ENCODE results near the gene CEP164. TPM values are rescaled to one million over a fixed set of nuclear protein-coding genes. Genes with fewer than 3 reads are reported as not detected.

The CEP164 gene
- total and polyA plus RNA-seq, 10 of the 15 experiments (the other 5 are each of a cell fraction or from before 2014, with no cell fraction given): 4.2 to 31.2 (median 20.2) TPM

- in situ Hi-C loops (cut with MboI): no loop called here
- Histone ChIP-seq H3K9ac (ENCODE audit: control insufficient read depth, insufficient read depth, low read length) (no peak overlapping the region), H2AFZ (ENCODE audit: control insufficient read depth, low read depth, low read length) (no peak overlapping the region), H3K4me1 (ENCODE audit: control insufficient read depth, insufficient read depth, low read length) (peaks cover 19% of the 10 kb centered on the region), H4K20me1 (ENCODE audit: control insufficient read depth, insufficient read depth) (no peaks in the 10 kb centered on the region), H3K27ac (ENCODE audit: control insufficient read depth, insufficient read depth) (no peak overlapping the region), H3K9me3 (replicated peaks; ENCODE audit: control insufficient read depth, insufficient read depth, low read length) (no peaks in the 10 kb centered on the region), H3K4me3 (no peak overlapping the region), H3K4me2 (ENCODE audit: control insufficient read depth, insufficient read depth) (no peak overlapping the region), H3K36me3 (ENCODE audit: control insufficient read depth in 2 of 2, insufficient read depth in 2 of 2, low read length in 1 of 2) (no peaks in the 10 kb centered on the region), H3K79me2 (ENCODE audit: control insufficient read depth, insufficient read depth, low read length) (no peaks in the 10 kb centered on the region), H3K27me3 (replicated peaks in 1 of 2; ENCODE audit: control insufficient read depth in 2 of 2, insufficient read depth in 2 of 2, low read length in 1 of 2) (no peaks in the 10 kb centered on the region; a peak in 1 of 4 replicates)
- TF ChIP-seq CBFB (IDR thresholded peaks at IDR 0.05; ENCODE audit: low read depth) (no peak), SRF (IDR thresholded peaks at IDR 0.05; ENCODE audit: low read depth in 2 of 2, low read length in 2 of 2) (no peak), ZZZ3 (IDR thresholded peaks at IDR 0.05; ENCODE audit: control insufficient read depth, insufficient read length, low read depth) (no peak), POLR2AphosphoS2 (IDR thresholded peaks at IDR 0.05; ENCODE audit: low read depth, low read length) (no peak), RUNX3 (IDR thresholded peaks at IDR 0.05; ENCODE audit: low read length) (no peak), ZNF384 (IDR thresholded peaks at IDR 0.05; ENCODE audit: borderline replicate concordance, low read depth, low read length) (no peak)
- 66% methylated on average over 8 of the region's 8 CpGs for whole genome bisulfite sequencing (ENCODE audit: insufficient coverage, insufficient replicate concordance, low lambda C conversion rate, missing lambda C conversion rate)
- ChIA-PET RAD21 (ENCODE audit: unreplicated experiment) (no interaction called here), CTCF (no interaction called here), SMC1A (ENCODE audit: uncharacterized antibody, unreplicated experiment) (no interaction called here), POLR2A (no interaction called here)
- DNase-seq (ENCODE audit: low read depth, low spot score) (no peak), ATAC-seq (no peak), FAIRE-seq (no peak)
- intact Hi-C loops (cut with micrococcal nuclease; ENCODE audit: unreplicated experiment): no loop called here
- BruUV-seq (replicated peaks): no TSS peak
Observed at GRCh38 chr11:117462864-117463247, 135.2 kb downstream of the CEP164 start.

Other genes starting within 250 kb of the CEP164 start
Only the 7 nearest of the 8 such genes appear.
- 47.5 and 62.2 TPM in 2 replicates for gene PAFAH1B2, start 183.6 kb upstream of the CEP164 start, total RNA-seq (2014; rRNA removed)
- gene PAFAH1B2, start 183.6 kb upstream of the CEP164 start, total RNA-seq (2014; rRNA removed; fragmentation: Illumina TruSeq; extraction: Trizol): 47.8 and 48.3 TPM in 2 replicates
- gene PAFAH1B2, start 183.6 kb upstream of the CEP164 start, total RNA-seq (2021): 49.3 and 49.6 TPM in 2 replicates
- gene PAFAH1B2, start 183.6 kb upstream of the CEP164 start, polyA plus RNA-seq (2011; rRNA removed): 32.1 and 36.1 TPM in 2 replicates
- 25.5 and 32.2 TPM in 2 replicates for gene PAFAH1B2, start 183.6 kb upstream of the CEP164 start, polyA plus RNA-seq (2014; fragmentation: Illumina TruSeq; extraction: Trizol)
- 10 to 100 TPM; 17.6 to 64.8 TPM for gene PAFAH1B2, start 183.6 kb upstream of the CEP164 start, polyA plus RNA-seq (2014; fragmentation: Nextera tagmentation; extraction: Ambion mirVana)
- 19.2 and 22.0 TPM in 2 replicates for gene PAFAH1B2, start 183.6 kb upstream of the CEP164 start, polyA plus RNA-seq (2014; rRNA removed)
- gene PAFAH1B2, start 183.6 kb upstream of the CEP164 start, polyA plus RNA-seq (2016; fragmentation: Nextera tagmentation; extraction: Ambion mirVana): 10 to 100 TPM; 51.1 to 53.2 TPM
- 9.1 and 11.6 TPM in 2 replicates for gene SIDT2, start 149.1 kb upstream of the CEP164 start, total RNA-seq (2014; rRNA removed)
- 8.4 and 9.0 TPM in 2 replicates for gene SIDT2, start 149.1 kb upstream of the CEP164 start, total RNA-seq (2014; rRNA removed; fragmentation: Illumina TruSeq; extraction: Trizol)
- gene SIDT2, start 149.1 kb upstream of the CEP164 start, total RNA-seq (2021): 20.7 and 23.9 TPM in 2 replicates
- gene SIDT2, start 149.1 kb upstream of the CEP164 start, polyA plus RNA-seq (2011; rRNA removed): 9.5 and 20.7 TPM in 2 replicates
- gene SIDT2, start 149.1 kb upstream of the CEP164 start, polyA plus RNA-seq (2014; fragmentation: Illumina TruSeq; extraction: Trizol): 12.7 and 16.3 TPM in 2 replicates
- gene SIDT2, start 149.1 kb upstream of the CEP164 start, polyA plus RNA-seq (2014; fragmentation: Nextera tagmentation; extraction: Ambion mirVana): 1 to 10 TPM; 4.9 to 5.7 TPM
- 16.5 and 19.3 TPM in 2 replicates for gene SIDT2, start 149.1 kb upstream of the CEP164 start, polyA plus RNA-seq (2014; rRNA removed)
- 1 to 10 TPM; 5.4 to 6.8 TPM for gene SIDT2, start 149.1 kb upstream of the CEP164 start, polyA plus RNA-seq (2016; fragmentation: Nextera tagmentation; extraction: Ambion mirVana)
- 1.9 and 2.0 TPM in 2 replicates for gene TAGLN, start 128.5 kb upstream of the CEP164 start, total RNA-seq (2014; rRNA removed)
- gene TAGLN, start 128.5 kb upstream of the CEP164 start, total RNA-seq (2014; rRNA removed; fragmentation: Illumina TruSeq; extraction: Trizol): 1.5 and 1.6 TPM in 2 replicates
- gene TAGLN, start 128.5 kb upstream of the CEP164 start, total RNA-seq (2021): 3.9 and 4.6 TPM in 2 replicates
- gene TAGLN, start 128.5 kb upstream of the CEP164 start, polyA plus RNA-seq (2011; rRNA removed): 3.5 and 3.9 TPM in 2 replicates
- gene TAGLN, start 128.5 kb upstream of the CEP164 start, polyA plus RNA-seq (2014; fragmentation: Illumina TruSeq; extraction: Trizol): 1.9 and 4.8 TPM in 2 replicates
- 1 to 10 TPM in 1 of 2 experiments, under 1 TPM in 1; 0.26 to 1.0 TPM for gene TAGLN, start 128.5 kb upstream of the CEP164 start, polyA plus RNA-seq (2014; fragmentation: Nextera tagmentation; extraction: Ambion mirVana)
- gene TAGLN, start 128.5 kb upstream of the CEP164 start, polyA plus RNA-seq (2014; rRNA removed): 3.6 and 4.0 TPM in 2 replicates
- gene TAGLN, start 128.5 kb upstream of the CEP164 start, polyA plus RNA-seq (2016; fragmentation: Nextera tagmentation; extraction: Ambion mirVana): 1 to 10 TPM in 1 of 2 experiments, under 1 TPM in 1; 0.68 to 1.2 TPM
- 55.7 and 59.3 TPM in 2 replicates for gene PCSK7, start 95.8 kb upstream of the CEP164 start, total RNA-seq (2014; rRNA removed)
- 38.3 and 42.5 TPM in 2 replicates for gene PCSK7, start 95.8 kb upstream of the CEP164 start, total RNA-seq (2014; rRNA removed; fragmentation: Illumina TruSeq; extraction: Trizol)
- gene PCSK7, start 95.8 kb upstream of the CEP164 start, total RNA-seq (2021): 69.8 and 81.5 TPM in 2 replicates
- 29.5 and 45.9 TPM in 2 replicates for gene PCSK7, start 95.8 kb upstream of the CEP164 start, polyA plus RNA-seq (2011; rRNA removed)
- 42.5 and 61.2 TPM in 2 replicates for gene PCSK7, start 95.8 kb upstream of the CEP164 start, polyA plus RNA-seq (2014; fragmentation: Illumina TruSeq; extraction: Trizol)
- 1 to 10 TPM; 5.5 to 5.7 TPM for gene PCSK7, start 95.8 kb upstream of the CEP164 start, polyA plus RNA-seq (2014; fragmentation: Nextera tagmentation; extraction: Ambion mirVana)
- gene PCSK7, start 95.8 kb upstream of the CEP164 start, polyA plus RNA-seq (2014; rRNA removed): 68.0 and 73.0 TPM in 2 replicates
- 10 to 100 TPM; 51.4 to 51.8 TPM for gene PCSK7, start 95.8 kb upstream of the CEP164 start, polyA plus RNA-seq (2016; fragmentation: Nextera tagmentation; extraction: Ambion mirVana)
- gene RNF214, start 95.2 kb upstream of the CEP164 start, total RNA-seq (2014; rRNA removed): 6.0 and 7.0 TPM in 2 replicates
- 8.2 and 8.3 TPM in 2 replicates for gene RNF214, start 95.2 kb upstream of the CEP164 start, total RNA-seq (2014; rRNA removed; fragmentation: Illumina TruSeq; extraction: Trizol)
- gene RNF214, start 95.2 kb upstream of the CEP164 start, total RNA-seq (2021): 15.2 and 16.8 TPM in 2 replicates
- 10.0 and 12.7 TPM in 2 replicates for gene RNF214, start 95.2 kb upstream of the CEP164 start, polyA plus RNA-seq (2011; rRNA removed)
- 13.8 and 19.9 TPM in 2 replicates for gene RNF214, start 95.2 kb upstream of the CEP164 start, polyA plus RNA-seq (2014; fragmentation: Illumina TruSeq; extraction: Trizol)
- gene RNF214, start 95.2 kb upstream of the CEP164 start, polyA plus RNA-seq (2014; fragmentation: Nextera tagmentation; extraction: Ambion mirVana): 1 to 10 TPM; 4.8 to 6.2 TPM
- gene RNF214, start 95.2 kb upstream of the CEP164 start, polyA plus RNA-seq (2014; rRNA removed): 8.2 and 11.4 TPM in 2 replicates
- 10 to 100 TPM; 12.8 to 15.3 TPM for gene RNF214, start 95.2 kb upstream of the CEP164 start, polyA plus RNA-seq (2016; fragmentation: Nextera tagmentation; extraction: Ambion mirVana)
- gene BACE1-AS, start 36.5 kb upstream of the CEP164 start, total RNA-seq (2014; rRNA removed): 2.6 and 3.1 TPM in 2 replicates
- 3.0 and 3.3 TPM in 2 replicates for gene BACE1-AS, start 36.5 kb upstream of the CEP164 start, total RNA-seq (2014; rRNA removed; fragmentation: Illumina TruSeq; extraction: Trizol)
- 3.7 and 4.7 TPM in 2 replicates for gene BACE1-AS, start 36.5 kb upstream of the CEP164 start, total RNA-seq (2021)
- 2.5 and 4.1 TPM in 2 replicates for gene BACE1-AS, start 36.5 kb upstream of the CEP164 start, polyA plus RNA-seq (2011; rRNA removed)
- 3.6 and 7.0 TPM in 2 replicates for gene BACE1-AS, start 36.5 kb upstream of the CEP164 start, polyA plus RNA-seq (2014; fragmentation: Illumina TruSeq; extraction: Trizol)
- 1 to 10 TPM; 2.0 to 5.8 TPM for gene BACE1-AS, start 36.5 kb upstream of the CEP164 start, polyA plus RNA-seq (2014; fragmentation: Nextera tagmentation; extraction: Ambion mirVana)
- gene BACE1-AS, start 36.5 kb upstream of the CEP164 start, polyA plus RNA-seq (2014; rRNA removed): 1.9 and 2.6 TPM in 2 replicates
- gene BACE1-AS, start 36.5 kb upstream of the CEP164 start, polyA plus RNA-seq (2016; fragmentation: Nextera tagmentation; extraction: Ambion mirVana): 1 to 10 TPM; 6.7 TPM
- 0.44 and 0.56 TPM in 2 replicates for gene BACE1, start 11.6 kb upstream of the CEP164 start, total RNA-seq (2014; rRNA removed)
- 0.05 and 0.09 TPM in 2 replicates for gene BACE1, start 11.6 kb upstream of the CEP164 start, total RNA-seq (2014; rRNA removed; fragmentation: Illumina TruSeq; extraction: Trizol)
- gene BACE1, start 11.6 kb upstream of the CEP164 start, total RNA-seq (2021): 0.29 and 0.62 TPM in 2 replicates
- 1.1 and 1.6 TPM in 2 replicates for gene BACE1, start 11.6 kb upstream of the CEP164 start, polyA plus RNA-seq (2011; rRNA removed)
- gene BACE1, start 11.6 kb upstream of the CEP164 start, polyA plus RNA-seq (2014; fragmentation: Illumina TruSeq; extraction: Trizol): 0.05 and 0.10 TPM in 2 replicates
- under 1 TPM; 0.07 to 0.23 TPM for gene BACE1, start 11.6 kb upstream of the CEP164 start, polyA plus RNA-seq (2014; fragmentation: Nextera tagmentation; extraction: Ambion mirVana)
- gene BACE1, start 11.6 kb upstream of the CEP164 start, polyA plus RNA-seq (2014; rRNA removed): 0.08 and 0.38 TPM in 2 replicates
- gene BACE1, start 11.6 kb upstream of the CEP164 start, polyA plus RNA-seq (2016; fragmentation: Nextera tagmentation; extraction: Ambion mirVana): under 1 TPM; 0.26 to 0.86 TPM

Measured in GM12878 (cell line).